Measurements from ENCODE around the gene TET1. TPM values are rescaled to one million over a fixed set of nuclear protein-coding genes. Genes with fewer than 3 reads are reported as not detected.
A peak's percentile ranks its signal among the peaks of the same experiment; 100 is the strongest.
"Not testable (repeated sequence)": the region's sequence is repeated elsewhere in the genome, so short reads cannot be mapped to it uniquely, and the experiment has no call there.

Gene TET1
- total RNA-seq (6.4 TPM), polyA plus RNA-seq (0.82 TPM)
- long read RNA-seq, donor 1, result 0 reads
- long read RNA-seq, donor 2, result 0 reads
- long read RNA-seq, donor 3, result 0 reads
- long read RNA-seq, donor 4, result 0 reads
- long read RNA-seq, donor 5, result 0 reads
- long read RNA-seq, donor 6, result 0 reads
- long read RNA-seq, donor 7, result 0 reads
- long read RNA-seq, donor 8, result 0 reads
- long read RNA-seq, donor 9, result 0 reads
- long read RNA-seq, donor 10, result 0 reads

DNA sequence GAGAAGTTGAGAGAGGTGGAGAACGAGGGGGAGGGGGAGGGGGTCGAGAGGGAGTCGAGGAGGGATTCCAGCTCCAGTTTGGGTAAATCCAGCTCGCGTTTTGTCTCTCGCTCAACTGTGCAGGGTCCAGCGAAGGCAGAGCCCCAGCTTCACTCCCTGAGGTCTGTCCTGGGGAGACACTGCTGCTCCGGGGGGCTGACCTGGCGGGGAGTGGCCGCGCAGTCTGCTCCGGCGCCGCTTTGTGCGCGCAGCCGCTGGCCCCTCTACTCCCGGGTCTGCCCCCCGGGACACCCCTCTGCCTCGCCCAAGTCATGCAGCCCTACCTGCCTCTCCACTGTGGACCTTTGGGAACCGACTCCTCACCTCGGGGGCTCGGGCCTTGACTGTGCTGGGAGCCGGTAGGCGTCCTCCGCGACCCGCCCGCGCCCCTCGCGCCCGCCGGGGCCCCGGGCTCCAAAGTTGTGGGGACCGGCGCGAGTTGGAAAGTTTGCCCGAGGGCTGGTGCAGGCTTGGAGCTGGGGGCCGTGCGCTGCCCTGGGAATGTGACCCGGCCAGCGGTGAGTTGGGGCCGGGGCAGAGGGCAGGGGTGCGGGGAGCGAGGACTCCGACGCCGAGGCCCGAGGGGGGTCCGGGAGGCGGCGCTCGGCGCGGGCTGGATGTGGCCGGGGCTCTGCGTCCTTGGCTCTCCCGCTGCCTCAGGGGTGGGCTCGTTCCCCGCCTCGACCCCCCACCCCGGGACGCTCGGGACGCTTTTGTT is at the start of gene TET1:
TET1 (plus strand) TSS at position 152 of the 757 bp plus-strand sequence. CDS start 12,002 bp downstream, outside the sequence.
- 2% methylated on average over 66 of the region's 66 CpGs for WGBS
- Histone ChIP-seq H3K4me1 (ENCODE audit: control insufficient read depth in 2 of 2, insufficient read depth in 2 of 2, low read length in 2 of 2) (peaks cover 10 to 25% of the 10 kb centered on the region in 2 donors), H3K27me3 (ENCODE audit: control insufficient read depth in 2 of 2, insufficient read depth in 1 of 2, low read length in 1 of 2) (peaks cover 27 to 81% of the 10 kb centered on the region in 2 donors), H3K27ac (ENCODE audit: low read depth in 1 of 2, low read length in 1 of 2) (no peak within 1 kb of the TSS), H3K36me3 (ENCODE audit: control insufficient read depth in 2 of 2, insufficient read depth in 2 of 2, low read length in 1 of 2) (no peaks in the 10 kb centered on the region), H3K9me3 (ENCODE audit: control insufficient read depth in 2 of 2, insufficient read depth in 1 of 2, low read length in 1 of 2) (peaks cover 0 to 5% of the 10 kb centered on the region in 2 donors), H3K4me3 (ENCODE audit: low read length in 2 of 2) (peak within 1 kb of the TSS; percentile 49 to 57)
- DNase-seq (ENCODE audit: low read depth in 6 of 9, low spot score in 9 of 9), result peak in 5 of 9 donors; percentile 27 to 66 (median 37)

DNA sequence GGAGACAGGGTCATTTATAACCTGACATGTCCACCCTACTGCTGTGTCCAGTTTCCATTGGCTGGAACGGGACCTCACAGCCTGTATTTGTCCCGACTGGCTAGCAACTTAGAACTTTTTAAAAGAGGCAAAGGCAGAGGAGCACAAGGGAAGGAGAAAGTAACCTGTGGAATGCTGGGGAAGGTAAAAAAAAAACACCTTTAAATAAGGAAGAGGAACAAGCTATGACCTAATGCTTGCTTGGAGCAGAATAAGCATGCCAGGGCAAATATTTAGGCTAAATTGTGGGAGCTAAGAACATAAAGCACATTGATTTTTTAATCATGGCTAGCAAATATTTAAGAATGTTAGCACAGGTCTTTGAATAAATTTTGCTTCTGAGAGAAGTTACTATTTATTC is 43.9 kb upstream of the TET1 start:
- H3K9me3 ChIP-seq (ENCODE audit: control insufficient read depth in 2 of 2, insufficient read depth in 1 of 2, low read length in 1 of 2); H3K4me3 ChIP-seq (ENCODE audit: low read length in 2 of 2); H3K27me3 ChIP-seq (ENCODE audit: control insufficient read depth in 2 of 2, insufficient read depth in 1 of 2, low read length in 1 of 2); H3K4me1 ChIP-seq (ENCODE audit: control insufficient read depth in 2 of 2, insufficient read depth in 2 of 2, low read length in 2 of 2); DNase-seq (ENCODE audit: low read depth in 6 of 9, low spot score in 9 of 9); H3K27ac ChIP-seq (ENCODE audit: low read depth in 1 of 2, low read length in 1 of 2): not testable (repeated sequence)
- WGBS, result 98% methylated on average over 2 of the region's 2 CpGs
- peaks cover 9 to 13% of the 10 kb centered on the region in 2 donors for H3K36me3 ChIP-seq (ENCODE audit: control insufficient read depth in 2 of 2, insufficient read depth in 2 of 2, low read length in 1 of 2)

DNA sequence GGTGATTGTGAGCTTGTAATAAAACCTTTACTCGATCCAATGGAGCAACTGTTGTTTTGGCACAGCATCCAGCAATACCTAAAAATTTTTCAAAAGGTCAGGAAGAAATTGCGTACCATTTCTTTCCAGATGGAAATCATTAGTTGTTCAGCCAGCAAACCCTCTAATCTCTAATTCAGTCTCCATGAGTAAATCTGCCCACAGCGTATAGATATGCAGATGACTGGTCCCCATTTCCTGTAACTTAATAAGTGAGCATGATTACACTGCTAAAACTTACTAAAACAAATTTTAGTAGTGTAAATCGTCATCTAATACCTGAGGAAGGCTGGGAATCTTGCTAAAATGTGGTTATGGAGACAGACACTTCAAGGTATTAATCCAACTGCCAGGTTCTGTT is 43.4 kb upstream of the TET1 start:
- H3K4me3 ChIP-seq (ENCODE audit: low read length in 2 of 2), result no peak overlapping the region
- H3K4me1 ChIP-seq (ENCODE audit: control insufficient read depth in 2 of 2, insufficient read depth in 2 of 2, low read length in 2 of 2), result no peaks in the 10 kb centered on the region
- H3K27ac ChIP-seq (ENCODE audit: low read depth in 1 of 2, low read length in 1 of 2), result no peak overlapping the region
- no peak for DNase-seq (ENCODE audit: low read depth in 6 of 9, low spot score in 9 of 9)
- no peaks in the 10 kb centered on the region for H3K9me3 ChIP-seq (ENCODE audit: control insufficient read depth in 2 of 2, insufficient read depth in 1 of 2, low read length in 1 of 2)
- 74% methylated on average over 4 of the region's 4 CpGs for WGBS
- H3K36me3 ChIP-seq (ENCODE audit: control insufficient read depth in 2 of 2, insufficient read depth in 2 of 2, low read length in 1 of 2), result peaks cover 11 to 13% of the 10 kb centered on the region in 2 donors
- H3K27me3 ChIP-seq (ENCODE audit: control insufficient read depth in 2 of 2, insufficient read depth in 1 of 2, low read length in 1 of 2), result no peaks in the 10 kb centered on the region

DNA sequence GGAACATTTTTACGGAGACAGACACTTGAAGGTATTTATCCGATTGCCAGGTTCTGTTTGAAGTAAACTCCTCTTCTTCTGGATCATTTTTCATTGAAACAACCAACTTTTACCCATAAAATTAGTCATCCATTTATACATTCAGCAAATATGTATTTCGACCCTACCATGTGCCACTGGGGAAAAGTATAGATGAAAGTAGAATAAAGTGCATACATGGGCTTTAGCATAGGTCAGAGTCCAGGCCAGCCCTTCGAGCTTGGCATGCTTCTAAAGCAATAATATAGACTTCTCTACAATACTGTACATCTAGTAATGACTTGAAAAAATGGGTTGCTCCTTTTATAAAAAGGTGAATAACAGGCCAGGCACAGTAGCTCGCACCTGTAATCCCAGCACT is 42.9 kb upstream of the TET1 start:
- H3K9me3 ChIP-seq (ENCODE audit: control insufficient read depth in 2 of 2, insufficient read depth in 1 of 2, low read length in 1 of 2), result no peaks in the 10 kb centered on the region
- H3K27me3 ChIP-seq (ENCODE audit: control insufficient read depth in 2 of 2, insufficient read depth in 1 of 2, low read length in 1 of 2), result no peaks in the 10 kb centered on the region
- H3K4me3 ChIP-seq (ENCODE audit: low read length in 2 of 2), result no peak overlapping the region
- H3K27ac ChIP-seq (ENCODE audit: low read depth in 1 of 2, low read length in 1 of 2), result no peak overlapping the region
- WGBS, result 96% methylated on average over 5 of the region's 5 CpGs
- DNase-seq (ENCODE audit: low read depth in 6 of 9, low spot score in 9 of 9), result no peak
- H3K4me1 ChIP-seq (ENCODE audit: control insufficient read depth in 2 of 2, insufficient read depth in 2 of 2, low read length in 2 of 2), result no peaks in the 10 kb centered on the region
- peaks cover 11 to 17% of the 10 kb centered on the region in 2 donors for H3K36me3 ChIP-seq (ENCODE audit: control insufficient read depth in 2 of 2, insufficient read depth in 2 of 2, low read length in 1 of 2)

DNA sequence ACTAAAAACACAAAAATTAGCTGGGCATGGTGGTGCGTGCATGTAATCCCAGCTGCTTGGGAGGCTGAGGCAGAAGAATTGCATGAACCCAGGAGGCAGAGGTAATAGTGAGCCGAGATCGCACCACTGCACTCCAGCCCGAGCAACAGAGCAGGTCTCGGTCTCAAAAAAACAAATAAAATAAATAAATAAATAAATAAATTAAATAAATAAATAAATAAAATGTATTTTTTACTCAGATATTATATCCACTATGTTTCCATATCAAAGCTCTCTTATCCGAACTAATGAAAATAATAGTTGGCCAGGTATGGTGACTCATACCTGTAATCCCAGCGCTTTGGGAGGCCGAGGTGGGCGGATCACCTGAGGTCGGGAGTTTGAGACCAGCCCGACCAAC is 41.5 kb upstream of the TET1 start:
- H3K4me1 ChIP-seq (ENCODE audit: control insufficient read depth in 2 of 2, insufficient read depth in 2 of 2, low read length in 2 of 2); H3K9me3 ChIP-seq (ENCODE audit: control insufficient read depth in 2 of 2, insufficient read depth in 1 of 2, low read length in 1 of 2); DNase-seq (ENCODE audit: low read depth in 6 of 9, low spot score in 9 of 9); H3K27ac ChIP-seq (ENCODE audit: low read depth in 1 of 2, low read length in 1 of 2); H3K27me3 ChIP-seq (ENCODE audit: control insufficient read depth in 2 of 2, insufficient read depth in 1 of 2, low read length in 1 of 2); H3K4me3 ChIP-seq (ENCODE audit: low read length in 2 of 2): not testable (repeated sequence)
- 97% methylated on average over 11 of the region's 11 CpGs for WGBS
- H3K36me3 ChIP-seq (ENCODE audit: control insufficient read depth in 2 of 2, insufficient read depth in 2 of 2, low read length in 1 of 2), result peaks cover 15% of the 10 kb centered on the region in 2 donors

DNA sequence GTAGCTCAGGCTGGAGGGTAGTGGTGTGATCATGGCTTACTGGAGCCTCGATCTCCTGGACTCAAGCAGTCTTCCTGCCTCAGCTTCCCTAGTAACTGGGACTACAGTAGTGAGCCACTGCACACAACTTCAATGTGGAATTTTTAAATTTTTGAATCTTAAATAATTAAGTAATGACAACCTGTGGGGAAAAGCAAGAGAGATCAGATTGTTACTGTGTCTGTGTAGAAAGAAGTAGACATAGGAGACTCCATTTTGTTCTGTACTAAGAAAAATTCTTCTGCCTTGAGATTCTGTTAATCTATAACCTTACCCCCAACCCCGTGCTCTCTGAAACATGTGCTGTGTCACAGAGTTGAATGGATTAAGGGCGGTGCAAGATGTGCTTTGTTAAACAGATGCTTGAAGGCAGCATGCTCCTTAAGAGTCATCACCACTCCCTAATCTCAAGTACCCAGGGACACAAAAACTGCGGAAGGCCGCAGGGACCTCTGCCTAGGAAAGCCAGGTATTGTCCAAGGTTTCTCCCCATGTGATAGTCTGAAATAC is 34.6 kb upstream of the TET1 start:
- not testable (repeated sequence) for H3K4me1 ChIP-seq (ENCODE audit: control insufficient read depth in 2 of 2, insufficient read depth in 2 of 2, low read length in 2 of 2); H3K27ac ChIP-seq (ENCODE audit: low read depth in 1 of 2, low read length in 1 of 2); H3K4me3 ChIP-seq (ENCODE audit: low read length in 2 of 2); H3K27me3 ChIP-seq (ENCODE audit: control insufficient read depth in 2 of 2, insufficient read depth in 1 of 2, low read length in 1 of 2); DNase-seq (ENCODE audit: low read depth in 6 of 9, low spot score in 9 of 9); H3K9me3 ChIP-seq (ENCODE audit: control insufficient read depth in 2 of 2, insufficient read depth in 1 of 2, low read length in 1 of 2)
- WGBS, result 94% methylated on average over 3 of the region's 5 CpGs
- H3K36me3 ChIP-seq (ENCODE audit: control insufficient read depth in 2 of 2, insufficient read depth in 2 of 2, low read length in 1 of 2), result peaks cover 5 to 10% of the 10 kb centered on the region in 2 donors

DNA sequence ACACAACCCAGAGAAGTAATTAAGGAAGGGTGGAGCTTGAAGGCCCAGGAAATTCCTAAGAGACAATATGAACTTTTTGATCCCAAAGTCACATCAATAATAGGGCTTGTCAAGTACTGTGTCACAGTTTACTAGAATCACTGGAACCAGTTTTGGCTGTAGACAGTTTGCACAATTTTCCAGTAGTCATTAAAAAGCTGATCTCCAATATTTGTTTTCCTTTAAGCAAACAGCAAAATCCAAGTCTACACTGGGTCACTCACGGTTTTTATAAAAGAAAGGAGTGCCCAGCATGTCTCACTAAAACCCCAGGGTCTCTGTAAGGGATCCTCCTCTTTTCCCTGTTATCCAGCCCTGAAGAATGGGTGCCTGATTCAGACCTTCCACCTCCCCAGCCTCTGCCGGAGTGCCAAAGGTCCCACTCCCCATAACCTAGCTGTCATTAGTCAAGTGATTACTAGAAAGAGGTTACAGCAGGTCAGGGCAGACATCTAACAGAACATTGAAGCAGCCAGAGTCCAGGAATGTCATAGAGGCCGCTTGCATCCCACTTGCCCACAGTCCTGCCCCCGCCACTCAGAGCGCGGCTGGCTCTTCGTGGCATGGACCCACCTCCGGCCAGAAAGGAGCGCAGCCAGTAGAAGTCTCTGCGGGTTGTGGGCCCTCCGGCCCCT is 33.4 kb upstream of the TET1 start:
- DNase-seq (ENCODE audit: low read depth in 6 of 9, low spot score in 9 of 9), result peak in 1 of 9 donors; percentile 0
- H3K27ac ChIP-seq (ENCODE audit: low read depth in 1 of 2, low read length in 1 of 2), result peak overlapping the region; percentile 79 to 86
- H3K27me3 ChIP-seq (ENCODE audit: control insufficient read depth in 2 of 2, insufficient read depth in 1 of 2, low read length in 1 of 2), result no peaks in the 10 kb centered on the region
- peak overlapping the region; percentile 64 to 79 for H3K4me3 ChIP-seq (ENCODE audit: low read length in 2 of 2)
- H3K36me3 ChIP-seq (ENCODE audit: control insufficient read depth in 2 of 2, insufficient read depth in 2 of 2, low read length in 1 of 2), result peaks cover 5% of the 10 kb centered on the region in 2 donors
- 3% methylated on average over 11 of the region's 11 CpGs for WGBS
- peaks cover 3 to 7% of the 10 kb centered on the region in 2 donors for H3K4me1 ChIP-seq (ENCODE audit: control insufficient read depth in 2 of 2, insufficient read depth in 2 of 2, low read length in 2 of 2)
- no peaks in the 10 kb centered on the region for H3K9me3 ChIP-seq (ENCODE audit: control insufficient read depth in 2 of 2, insufficient read depth in 1 of 2, low read length in 1 of 2)

DNA sequence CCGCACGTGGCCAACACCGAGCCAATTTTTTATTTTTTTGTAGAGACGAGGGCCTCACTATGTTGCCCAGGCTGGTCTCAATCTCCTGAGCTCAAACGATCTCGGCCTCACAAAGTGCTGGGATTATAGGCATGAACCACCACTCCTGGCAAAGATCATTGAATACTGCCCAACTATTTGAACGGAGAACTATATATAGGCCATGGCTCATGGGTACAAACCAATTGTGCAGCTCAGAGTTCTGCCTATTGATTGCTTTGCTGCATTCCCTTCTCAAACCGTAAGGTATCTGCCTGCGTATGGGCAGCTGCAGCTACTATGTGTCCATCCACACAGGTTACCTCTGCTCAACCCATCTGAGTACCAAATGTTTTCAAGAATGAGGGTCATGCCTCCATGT is 23.2 kb upstream of the TET1 start:
- WGBS, result 86% methylated on average over 9 of the region's 9 CpGs
- no peaks in the 10 kb centered on the region for H3K9me3 ChIP-seq (ENCODE audit: control insufficient read depth in 2 of 2, insufficient read depth in 1 of 2, low read length in 1 of 2)

DNA sequence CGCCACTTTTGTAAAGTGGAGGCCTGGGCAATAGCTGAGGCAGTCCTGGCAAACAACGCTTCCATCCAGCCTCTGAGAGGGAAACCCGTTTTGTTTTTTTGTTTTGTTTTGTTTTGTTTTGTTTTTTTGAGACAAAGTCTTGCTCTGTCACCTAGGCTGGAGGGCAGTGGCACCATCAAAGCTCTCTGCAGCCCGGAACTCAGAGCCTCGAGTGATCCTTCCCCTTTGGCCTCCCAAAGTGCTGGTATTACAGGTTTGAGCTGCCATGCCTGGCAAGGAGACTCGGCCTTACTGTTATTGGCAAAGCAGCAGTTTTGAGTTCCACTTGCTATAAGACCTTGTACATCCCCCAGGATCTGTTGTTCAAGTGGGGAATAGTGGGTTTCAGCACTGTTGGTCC is 22.3 kb upstream of the TET1 start:
- H3K4me3 ChIP-seq (ENCODE audit: low read length in 2 of 2), result no peak overlapping the region
- no peaks in the 10 kb centered on the region for H3K36me3 ChIP-seq (ENCODE audit: control insufficient read depth in 2 of 2, insufficient read depth in 2 of 2, low read length in 1 of 2)
- no peak for DNase-seq (ENCODE audit: low read depth in 6 of 9, low spot score in 9 of 9)
- H3K9me3 ChIP-seq (ENCODE audit: control insufficient read depth in 2 of 2, insufficient read depth in 1 of 2, low read length in 1 of 2), result no peaks in the 10 kb centered on the region
- H3K27ac ChIP-seq (ENCODE audit: low read depth in 1 of 2, low read length in 1 of 2), result no peak overlapping the region
- no peaks in the 10 kb centered on the region for H3K27me3 ChIP-seq (ENCODE audit: control insufficient read depth in 2 of 2, insufficient read depth in 1 of 2, low read length in 1 of 2)
- WGBS, result 95% methylated on average over 6 of the region's 6 CpGs
- H3K4me1 ChIP-seq (ENCODE audit: control insufficient read depth in 2 of 2, insufficient read depth in 2 of 2, low read length in 2 of 2), result no peaks in the 10 kb centered on the region

More for the DNA sequence above, 23.2 kb upstream of the TET1 start:
- DNase-seq (ENCODE audit: low read depth in 6 of 9, low spot score in 9 of 9), result no peak
- Histone ChIP-seq H3K4me1 (ENCODE audit: control insufficient read depth in 2 of 2, insufficient read depth in 2 of 2, low read length in 2 of 2) (no peaks in the 10 kb centered on the region), H3K4me3 (ENCODE audit: low read length in 2 of 2) (no peak overlapping the region), H3K36me3 (ENCODE audit: control insufficient read depth in 2 of 2, insufficient read depth in 2 of 2, low read length in 1 of 2) (no peaks in the 10 kb centered on the region), H3K27ac (ENCODE audit: low read depth in 1 of 2, low read length in 1 of 2) (no peak overlapping the region), H3K27me3 (ENCODE audit: control insufficient read depth in 2 of 2, insufficient read depth in 1 of 2, low read length in 1 of 2) (no peaks in the 10 kb centered on the region)

Measured in thymus (tissue), 14 donors.